Measurements from ENCODE around the gene TMOD3. TPM values are rescaled to one million over a fixed set of nuclear protein-coding genes. Genes with fewer than 3 reads are reported as not detected.

The TMOD3 gene
- total RNA-seq, 1 donor from 2014 or later = 80.3 TPM

- no peak for FAIRE-seq
- Histone ChIP-seq H3K27me3 (ENCODE audit: control insufficient read depth, insufficient read depth, low read length) (no peaks in the 10 kb centered on the region), H3K4me3 (ENCODE audit: low read depth, low read length) (no peak overlapping the region), H3K36me3 (ENCODE audit: control insufficient read depth, insufficient read depth, low read length) (peaks cover 13% of the 10 kb centered on the region)
- no peak for TF ChIP-seq CTCF (IDR thresholded peaks at IDR 0.05; ENCODE audit: insufficient read depth, low read length, severe bottlenecking)
- no peak for DNase-seq (ENCODE audit: low read depth)
These were observed 95.0 kb downstream of the TMOD3 start for GRCh38 chr15:51924156-51925068.

GRCh38 chr15:51926809-51927208, 97.4 kb downstream of the TMOD3 start:
- no peak overlapping the region for H3K4me3 ChIP-seq (ENCODE audit: low read depth, low read length)
- no peaks in the 10 kb centered on the region for H3K27me3 ChIP-seq (ENCODE audit: control insufficient read depth, insufficient read depth, low read length)
- TF ChIP-seq CTCF (IDR thresholded peaks at IDR 0.05; ENCODE audit: insufficient read depth, low read length, severe bottlenecking) = no peak
- peaks cover 13% of the 10 kb centered on the region for H3K36me3 ChIP-seq (ENCODE audit: control insufficient read depth, insufficient read depth, low read length)
- DNase-seq (ENCODE audit: low read depth) = no peak
- no peak for FAIRE-seq

- FAIRE-seq (no peak), DNase-seq (ENCODE audit: low read depth) (no peak)
- no peak overlapping the region for H3K4me3 ChIP-seq (ENCODE audit: low read depth, low read length)
- H3K36me3 ChIP-seq (ENCODE audit: control insufficient read depth, insufficient read depth, low read length) = peaks cover 1% of the 10 kb centered on the region
- H3K27me3 ChIP-seq (ENCODE audit: control insufficient read depth, insufficient read depth, low read length) = no peaks in the 10 kb centered on the region
- no peak for TF ChIP-seq CTCF (IDR thresholded peaks at IDR 0.05; ENCODE audit: insufficient read depth, low read length, severe bottlenecking)
These were observed 101.6 kb downstream of the TMOD3 start for GRCh38 chr15:51931016-51931415.

- TF ChIP-seq CTCF (IDR thresholded peaks at IDR 0.05; ENCODE audit: insufficient read depth, low read length, severe bottlenecking) = no peak
- Histone ChIP-seq H3K27me3 (ENCODE audit: control insufficient read depth, insufficient read depth, low read length) (no peaks in the 10 kb centered on the region), H3K4me3 (ENCODE audit: low read depth, low read length) (no peak overlapping the region), H3K36me3 (ENCODE audit: control insufficient read depth, insufficient read depth, low read length) (peaks cover 3% of the 10 kb centered on the region)
- peak; percentile 87 for DNase-seq (ENCODE audit: low read depth)
- no peak for FAIRE-seq
These were observed 102.2 kb downstream of the TMOD3 start for GRCh38 chr15:51931638-51932037.

- TF ChIP-seq CTCF (IDR thresholded peaks at IDR 0.05; ENCODE audit: insufficient read depth, low read length, severe bottlenecking) = no peak
- Histone ChIP-seq H3K36me3 (ENCODE audit: control insufficient read depth, insufficient read depth, low read length) (peaks cover 3% of the 10 kb centered on the region), H3K4me3 (ENCODE audit: low read depth, low read length) (no peak overlapping the region), H3K27me3 (ENCODE audit: control insufficient read depth, insufficient read depth, low read length) (no peaks in the 10 kb centered on the region)
- FAIRE-seq = no peak
- DNase-seq (ENCODE audit: low read depth) = no peak
These were observed 102.7 kb downstream of the TMOD3 start for GRCh38 chr15:51932161-51932560.
